Measurements from ENCODE around the gene SLC2A13.
"Not testable (repeated sequence)": the region's sequence is repeated elsewhere in the genome, so short reads cannot be mapped to it uniquely, and the experiment has no call there.

Gene SLC2A13

GRCh38 chr12:39812456-39812855 lies 293.4 kb downstream of the SLC2A13 start:
- not testable (repeated sequence) for H3K36me3 ChIP-seq (ENCODE audit: control insufficient read depth, insufficient read depth, low read length)

GRCh38 chr12:39807043-39807442 lies 298.8 kb downstream of the SLC2A13 start:
- Histone ChIP-seq H3K27me3 (replicated peaks; ENCODE audit: control insufficient read depth, insufficient read depth, low read length, poor library complexity, severe bottlenecking) (no peaks in the 10 kb centered on the region), H3K27ac (ENCODE audit: insufficient read depth, low read length, poor library complexity, severe bottlenecking) (no peak overlapping the region), H3K9me3 (ENCODE audit: control insufficient read depth, low read length) (no peaks in the 10 kb centered on the region), H3K4me1 (ENCODE audit: control insufficient read depth, insufficient read depth, low read length, poor library complexity, severe bottlenecking) (no peaks in the 10 kb centered on the region), H3K4me3 (ENCODE audit: insufficient read depth, low read depth, low read length, poor library complexity, severe bottlenecking) (no peak overlapping the region), H3K36me3 (ENCODE audit: control insufficient read depth, insufficient read depth, low read length) (no peaks in the 10 kb centered on the region)
- DNase-seq, result no peak

More at GRCh38 chr12:39812456-39812855, 293.4 kb downstream of the SLC2A13 start:
- not testable (repeated sequence) for H3K9me3 ChIP-seq (ENCODE audit: control insufficient read depth, low read length); H3K27me3 ChIP-seq (replicated peaks; ENCODE audit: control insufficient read depth, insufficient read depth, low read length, poor library complexity, severe bottlenecking); DNase-seq; H3K4me3 ChIP-seq (ENCODE audit: insufficient read depth, low read depth, low read length, poor library complexity, severe bottlenecking); H3K27ac ChIP-seq (ENCODE audit: insufficient read depth, low read length, poor library complexity, severe bottlenecking); H3K4me1 ChIP-seq (ENCODE audit: control insufficient read depth, insufficient read depth, low read length, poor library complexity, severe bottlenecking)

GRCh38 chr12:39805651-39806050 lies 300.2 kb downstream of the SLC2A13 start:
- no peak for DNase-seq
- Histone ChIP-seq H3K27me3 (replicated peaks; ENCODE audit: control insufficient read depth, insufficient read depth, low read length, poor library complexity, severe bottlenecking) (no peaks in the 10 kb centered on the region), H3K36me3 (ENCODE audit: control insufficient read depth, insufficient read depth, low read length) (no peaks in the 10 kb centered on the region)

GRCh38 chr12:39804898-39805297 lies 301.0 kb downstream of the SLC2A13 start:
- no peaks in the 10 kb centered on the region for H3K27me3 ChIP-seq (replicated peaks; ENCODE audit: control insufficient read depth, insufficient read depth, low read length, poor library complexity, severe bottlenecking)
- no peak for DNase-seq
- H3K27ac ChIP-seq (ENCODE audit: insufficient read depth, low read length, poor library complexity, severe bottlenecking), result no peak overlapping the region
- H3K36me3 ChIP-seq (ENCODE audit: control insufficient read depth, insufficient read depth, low read length), result no peaks in the 10 kb centered on the region
- H3K4me1 ChIP-seq (ENCODE audit: control insufficient read depth, insufficient read depth, low read length, poor library complexity, severe bottlenecking), result no peaks in the 10 kb centered on the region
- H3K9me3 ChIP-seq (ENCODE audit: control insufficient read depth, low read length), result no peaks in the 10 kb centered on the region
- no peak overlapping the region for H3K4me3 ChIP-seq (ENCODE audit: insufficient read depth, low read depth, low read length, poor library complexity, severe bottlenecking)

More at GRCh38 chr12:39805651-39806050, 300.2 kb downstream of the SLC2A13 start:
- no peak overlapping the region for H3K27ac ChIP-seq (ENCODE audit: insufficient read depth, low read length, poor library complexity, severe bottlenecking)
- no peak overlapping the region for H3K4me3 ChIP-seq (ENCODE audit: insufficient read depth, low read depth, low read length, poor library complexity, severe bottlenecking)
- H3K9me3 ChIP-seq (ENCODE audit: control insufficient read depth, low read length), result no peaks in the 10 kb centered on the region
- H3K4me1 ChIP-seq (ENCODE audit: control insufficient read depth, insufficient read depth, low read length, poor library complexity, severe bottlenecking), result no peaks in the 10 kb centered on the region

GRCh38 chr12:39804479-39804878 lies 301.4 kb downstream of the SLC2A13 start:
- no peaks in the 10 kb centered on the region for H3K4me1 ChIP-seq (ENCODE audit: control insufficient read depth, insufficient read depth, low read length, poor library complexity, severe bottlenecking)
- no peaks in the 10 kb centered on the region for H3K27me3 ChIP-seq (replicated peaks; ENCODE audit: control insufficient read depth, insufficient read depth, low read length, poor library complexity, severe bottlenecking)
- H3K9me3 ChIP-seq (ENCODE audit: control insufficient read depth, low read length), result no peaks in the 10 kb centered on the region
- no peak overlapping the region for H3K4me3 ChIP-seq (ENCODE audit: insufficient read depth, low read depth, low read length, poor library complexity, severe bottlenecking)
- DNase-seq, result no peak
- H3K27ac ChIP-seq (ENCODE audit: insufficient read depth, low read length, poor library complexity, severe bottlenecking), result no peak overlapping the region
- H3K36me3 ChIP-seq (ENCODE audit: control insufficient read depth, insufficient read depth, low read length), result no peaks in the 10 kb centered on the region

- Histone ChIP-seq H3K36me3 (ENCODE audit: control insufficient read depth, insufficient read depth, low read length) (no peaks in the 10 kb centered on the region), H3K27ac (ENCODE audit: insufficient read depth, low read length, poor library complexity, severe bottlenecking) (no peak overlapping the region), H3K4me3 (ENCODE audit: insufficient read depth, low read depth, low read length, poor library complexity, severe bottlenecking) (no peak overlapping the region), H3K27me3 (replicated peaks; ENCODE audit: control insufficient read depth, insufficient read depth, low read length, poor library complexity, severe bottlenecking) (no peaks in the 10 kb centered on the region), H3K4me1 (ENCODE audit: control insufficient read depth, insufficient read depth, low read length, poor library complexity, severe bottlenecking) (no peaks in the 10 kb centered on the region), H3K9me3 (ENCODE audit: control insufficient read depth, low read length) (no peaks in the 10 kb centered on the region)
- DNase-seq, result no peak
These were observed 302.7 kb downstream of the SLC2A13 start for GRCh38 chr12:39803151-39803550.

GRCh38 chr12:39798977-39799376 lies 306.9 kb downstream of the SLC2A13 start:
- Histone ChIP-seq H3K27ac (ENCODE audit: insufficient read depth, low read length, poor library complexity, severe bottlenecking) (no peak overlapping the region), H3K36me3 (ENCODE audit: control insufficient read depth, insufficient read depth, low read length) (no peaks in the 10 kb centered on the region), H3K9me3 (ENCODE audit: control insufficient read depth, low read length) (no peaks in the 10 kb centered on the region), H3K27me3 (replicated peaks; ENCODE audit: control insufficient read depth, insufficient read depth, low read length, poor library complexity, severe bottlenecking) (no peaks in the 10 kb centered on the region), H3K4me3 (ENCODE audit: insufficient read depth, low read depth, low read length, poor library complexity, severe bottlenecking) (no peak overlapping the region), H3K4me1 (ENCODE audit: control insufficient read depth, insufficient read depth, low read length, poor library complexity, severe bottlenecking) (no peaks in the 10 kb centered on the region)
- DNase-seq, result no peak

GRCh38 chr12:39798429-39798828 lies 307.5 kb downstream of the SLC2A13 start:
- Histone ChIP-seq H3K9me3 (ENCODE audit: control insufficient read depth, low read length) (no peaks in the 10 kb centered on the region), H3K4me1 (ENCODE audit: control insufficient read depth, insufficient read depth, low read length, poor library complexity, severe bottlenecking) (no peaks in the 10 kb centered on the region), H3K4me3 (ENCODE audit: insufficient read depth, low read depth, low read length, poor library complexity, severe bottlenecking) (no peak overlapping the region), H3K36me3 (ENCODE audit: control insufficient read depth, insufficient read depth, low read length) (no peaks in the 10 kb centered on the region), H3K27ac (ENCODE audit: insufficient read depth, low read length, poor library complexity, severe bottlenecking) (no peak overlapping the region), H3K27me3 (replicated peaks; ENCODE audit: control insufficient read depth, insufficient read depth, low read length, poor library complexity, severe bottlenecking) (no peaks in the 10 kb centered on the region)
- DNase-seq, result no peak

GRCh38 chr12:39795481-39795880 lies 310.4 kb downstream of the SLC2A13 start:
- Histone ChIP-seq H3K4me3 (ENCODE audit: insufficient read depth, low read depth, low read length, poor library complexity, severe bottlenecking) (no peak overlapping the region), H3K9me3 (ENCODE audit: control insufficient read depth, low read length) (no peaks in the 10 kb centered on the region), H3K27me3 (replicated peaks; ENCODE audit: control insufficient read depth, insufficient read depth, low read length, poor library complexity, severe bottlenecking) (no peaks in the 10 kb centered on the region), H3K27ac (ENCODE audit: insufficient read depth, low read length, poor library complexity, severe bottlenecking) (no peak overlapping the region), H3K36me3 (ENCODE audit: control insufficient read depth, insufficient read depth, low read length) (no peaks in the 10 kb centered on the region), H3K4me1 (ENCODE audit: control insufficient read depth, insufficient read depth, low read length, poor library complexity, severe bottlenecking) (no peaks in the 10 kb centered on the region)
- no peak for DNase-seq

- Histone ChIP-seq H3K27ac (ENCODE audit: insufficient read depth, low read length, poor library complexity, severe bottlenecking) (no peak overlapping the region), H3K27me3 (replicated peaks; ENCODE audit: control insufficient read depth, insufficient read depth, low read length, poor library complexity, severe bottlenecking) (no peaks in the 10 kb centered on the region), H3K4me1 (ENCODE audit: control insufficient read depth, insufficient read depth, low read length, poor library complexity, severe bottlenecking) (no peaks in the 10 kb centered on the region), H3K4me3 (ENCODE audit: insufficient read depth, low read depth, low read length, poor library complexity, severe bottlenecking) (no peak overlapping the region), H3K36me3 (ENCODE audit: control insufficient read depth, insufficient read depth, low read length) (no peaks in the 10 kb centered on the region), H3K9me3 (ENCODE audit: control insufficient read depth, low read length) (no peaks in the 10 kb centered on the region)
- no peak for DNase-seq
These were observed 312.9 kb downstream of the SLC2A13 start for GRCh38 chr12:39792938-39793337.

- Histone ChIP-seq H3K4me3 (ENCODE audit: insufficient read depth, low read depth, low read length, poor library complexity, severe bottlenecking) (no peak overlapping the region), H3K27me3 (replicated peaks; ENCODE audit: control insufficient read depth, insufficient read depth, low read length, poor library complexity, severe bottlenecking) (no peaks in the 10 kb centered on the region), H3K36me3 (ENCODE audit: control insufficient read depth, insufficient read depth, low read length) (no peaks in the 10 kb centered on the region), H3K4me1 (ENCODE audit: control insufficient read depth, insufficient read depth, low read length, poor library complexity, severe bottlenecking) (no peaks in the 10 kb centered on the region), H3K27ac (ENCODE audit: insufficient read depth, low read length, poor library complexity, severe bottlenecking) (no peak overlapping the region), H3K9me3 (ENCODE audit: control insufficient read depth, low read length) (no peaks in the 10 kb centered on the region)
- no peak for DNase-seq
These were observed 317.6 kb downstream of the SLC2A13 start for GRCh38 chr12:39788239-39788638.
